Suppressor macrophage treated with lipopolysaccharide for 1 hour (primary cell): ENCODE results near the gene MPPED2.

Source experiments
- DNase-seq, 3 donors: peaks; one replicate each; pipeline ENCODE4 v3.0.0-alpha.2; 2020 to 2022

Gene MPPED2

DNA sequence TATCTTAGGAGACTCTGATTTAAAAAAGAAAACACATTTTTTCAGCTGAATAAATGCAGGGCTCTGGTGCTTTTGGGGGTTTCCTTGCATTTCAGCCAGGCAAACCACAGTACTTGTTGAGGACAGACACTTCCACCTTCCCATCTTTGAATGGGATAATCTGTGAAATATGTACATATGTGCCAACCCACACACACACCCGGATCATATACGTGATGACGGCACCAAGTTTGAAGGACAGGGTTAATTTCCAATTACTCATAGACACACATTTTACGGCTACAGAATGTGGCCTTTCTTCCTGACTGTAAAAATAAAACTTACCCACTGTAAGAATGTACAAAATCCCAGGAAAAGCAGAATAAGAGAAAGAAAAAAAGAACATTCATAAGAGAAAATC lies 104.4 kb downstream of the MPPED2 start:
- DNase-seq: no peak

DNA sequence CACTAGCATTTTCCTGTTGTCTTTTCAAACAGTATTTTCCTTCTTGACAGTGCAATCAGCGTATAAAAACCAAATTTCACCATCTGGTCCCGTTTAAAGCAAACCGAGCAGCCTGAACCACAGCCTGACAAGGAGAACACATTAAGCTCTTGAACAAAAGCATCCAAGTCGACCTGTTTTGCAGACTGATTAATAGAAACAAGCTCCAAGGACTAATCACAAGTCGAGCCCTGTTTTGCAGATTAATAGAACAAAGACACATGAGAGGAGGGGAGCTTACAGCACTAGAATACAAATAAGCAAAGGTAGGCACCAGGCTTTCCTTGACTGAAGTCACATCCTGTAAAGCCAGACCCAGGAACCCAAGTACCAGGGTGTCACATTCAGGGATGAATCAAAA lies 104.8 kb downstream of the MPPED2 start:
- DNase-seq: no peak

- DNase-seq: no peak
Observed at GRCh38 chr11:30479899-30480298, 106.3 kb downstream of the MPPED2 start.

GRCh38 chr11:30478923-30479322 lies 107.2 kb downstream of the MPPED2 start:
- DNase-seq: no peak

DNA sequence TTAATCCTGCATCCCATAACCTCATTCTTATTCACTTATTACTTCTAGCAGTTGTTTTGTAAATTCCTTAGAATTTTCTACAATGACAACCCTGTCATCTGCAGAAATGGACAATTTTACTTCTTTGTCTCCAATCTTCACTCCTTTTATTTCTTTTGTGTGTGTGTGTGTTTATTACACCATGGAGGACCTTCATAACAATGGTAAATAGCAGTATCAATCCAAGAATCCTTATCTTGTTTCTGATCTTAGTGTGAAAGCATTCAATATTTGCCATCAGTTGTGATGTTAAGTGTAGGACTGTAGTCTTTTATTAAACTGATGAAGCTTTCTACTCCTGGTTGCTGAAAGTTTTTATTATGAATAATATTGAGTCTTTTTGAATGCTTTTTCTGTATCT lies 109.1 kb downstream of the MPPED2 start:
- DNase-seq: no peak

DNA sequence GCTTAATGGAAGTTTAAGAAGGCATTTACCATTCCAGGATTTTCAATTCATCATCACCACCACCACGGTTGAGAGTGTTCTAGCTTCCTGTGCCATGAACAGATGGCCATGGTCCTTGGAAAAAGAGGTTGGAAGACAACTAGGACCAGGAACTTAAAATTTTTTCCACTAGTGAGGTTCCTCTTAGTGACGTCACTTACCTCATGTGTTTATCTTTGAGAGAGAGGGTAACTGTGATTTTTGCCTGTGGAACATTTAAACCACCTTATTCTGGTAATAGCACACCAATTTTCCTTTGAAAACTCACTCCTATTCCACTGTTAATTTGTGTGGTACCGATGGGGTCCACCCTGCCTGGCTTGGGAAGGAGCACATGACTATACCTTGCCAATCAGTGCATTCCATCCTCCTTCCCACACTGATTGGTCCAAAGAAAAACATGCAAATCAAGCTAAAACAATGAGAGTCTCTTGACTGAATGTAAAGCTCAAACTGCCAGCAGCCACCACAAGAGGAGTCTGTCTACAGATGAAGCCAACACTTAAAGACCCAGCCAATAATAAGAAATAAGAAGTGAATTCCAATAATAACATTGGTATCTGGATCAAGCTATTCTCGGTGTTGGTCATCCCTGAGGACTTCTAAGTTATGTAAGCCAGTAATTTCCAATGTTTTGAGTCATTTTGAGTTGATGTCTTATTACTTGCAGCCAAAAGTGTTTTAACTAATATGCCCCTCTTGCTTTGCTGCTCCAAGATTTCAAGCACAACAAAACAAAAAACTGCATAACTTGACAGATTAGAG lies 111.8 kb downstream of the MPPED2 start:
- no peak for DNase-seq

DNA sequence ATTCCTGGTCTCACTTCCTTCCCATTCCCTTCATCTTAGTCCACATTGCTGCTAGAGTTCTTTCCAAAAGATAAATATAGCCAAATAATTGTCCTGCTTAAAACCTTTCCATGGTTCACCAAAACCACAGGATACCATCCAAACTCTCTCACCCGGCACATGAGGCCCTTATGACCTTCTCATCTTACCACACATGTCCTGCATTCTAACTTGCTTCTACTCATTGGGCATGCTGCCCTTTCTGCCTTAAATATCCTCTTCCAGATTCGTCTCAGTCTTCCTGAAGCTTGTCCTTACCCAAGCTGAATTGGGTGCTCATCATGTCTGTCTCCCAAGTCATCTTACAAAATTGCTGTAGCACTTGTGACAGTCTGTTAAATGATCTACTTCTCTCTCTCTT lies 114.9 kb downstream of the MPPED2 start:
- DNase-seq: no peak

DNA sequence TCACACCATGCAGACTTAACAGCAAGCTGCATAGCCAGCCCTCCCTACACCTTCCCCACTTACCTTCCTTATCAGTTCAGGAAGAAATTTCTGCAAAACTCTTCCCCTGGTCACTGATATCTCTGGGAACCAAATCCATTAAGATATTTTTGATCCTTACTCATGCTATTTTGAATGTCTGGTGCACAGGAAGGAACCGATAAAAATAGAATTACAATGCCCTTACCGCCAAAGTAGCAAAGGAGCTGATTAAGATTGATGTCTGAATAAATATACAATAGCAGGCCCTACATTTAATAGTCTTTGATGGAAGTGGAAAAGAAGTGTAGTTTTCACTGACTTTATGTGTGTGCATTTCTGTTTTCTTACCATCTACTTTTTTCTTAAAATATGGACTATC lies 117.3 kb downstream of the MPPED2 start:
- no peak for DNase-seq

GRCh38 chr11:30467176-30467575 lies 119.0 kb downstream of the MPPED2 start:
- no peak for DNase-seq

- no peak for DNase-seq
Observed at GRCh38 chr11:30465623-30466022, 120.5 kb downstream of the MPPED2 start.

DNA sequence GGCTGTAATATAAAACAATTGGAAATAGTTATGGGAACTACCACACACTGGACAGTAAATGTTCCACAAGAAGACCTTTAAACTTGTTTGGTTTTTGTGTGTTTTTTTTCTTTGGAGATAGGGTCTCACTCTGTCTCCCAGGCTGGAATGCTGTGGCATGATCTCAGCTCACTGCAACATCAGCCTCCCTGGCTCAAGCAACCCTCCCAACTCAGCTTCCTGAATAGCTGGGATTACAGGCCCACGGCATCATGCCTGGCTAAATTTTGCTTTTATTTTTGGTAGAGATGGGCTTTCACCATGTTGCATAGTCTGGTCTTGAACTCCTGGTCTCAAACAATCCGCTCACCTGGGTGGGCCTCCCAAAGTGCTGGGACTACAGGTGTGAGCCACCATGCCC lies 121.0 kb downstream of the MPPED2 start:
- no peak for DNase-seq

GRCh38 chr11:30463266-30463665 lies 122.9 kb downstream of the MPPED2 start:
- no peak for DNase-seq

- no peak for DNase-seq
Observed at GRCh38 chr11:30462421-30462820, 123.7 kb downstream of the MPPED2 start.

DNA sequence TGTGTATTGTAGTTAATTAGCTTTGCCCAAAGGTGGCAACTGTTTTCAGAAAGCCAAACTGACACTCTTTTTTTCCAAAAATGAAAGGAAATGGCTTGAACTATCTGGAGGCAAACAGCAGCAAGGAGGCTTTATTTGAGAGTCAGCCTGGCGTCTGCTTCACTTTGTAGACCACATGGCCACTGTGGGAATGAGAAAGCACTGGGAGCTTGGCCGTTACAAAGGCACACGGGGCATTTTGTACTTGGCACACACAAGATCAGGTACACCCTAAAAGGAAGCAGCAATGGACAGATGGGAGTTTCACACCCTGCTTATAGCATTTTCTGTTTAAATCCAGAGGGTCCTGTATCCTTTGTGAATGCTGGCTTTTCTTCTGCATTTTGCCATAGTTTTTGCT lies 126.3 kb downstream of the MPPED2 start:
- DNase-seq: no peak

- no peak for DNase-seq
Observed at GRCh38 chr11:30459306-30459705, 126.8 kb downstream of the MPPED2 start.

GRCh38 chr11:30458541-30458940 lies 127.6 kb downstream of the MPPED2 start:
- DNase-seq: no peak

DNA sequence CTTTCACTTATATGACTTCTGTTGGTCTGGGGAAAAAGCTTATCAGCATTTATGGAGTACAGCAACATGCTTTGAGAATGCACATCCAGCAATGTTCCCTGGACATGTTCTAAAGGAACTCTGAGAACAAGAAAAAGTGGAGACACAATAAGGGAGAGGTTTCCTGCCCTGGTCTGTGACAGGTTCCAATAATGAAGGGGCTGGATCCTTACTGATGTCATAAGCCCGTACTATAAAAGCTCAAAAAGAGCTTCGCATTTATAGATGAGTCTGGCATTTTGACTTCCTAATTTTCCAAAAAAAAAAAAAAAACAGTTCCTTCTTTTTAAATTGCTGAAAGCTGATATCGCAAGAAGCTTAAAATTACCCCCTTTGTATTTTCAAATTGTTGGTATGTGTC lies 129.1 kb downstream of the MPPED2 start:
- peak; percentile 22 to 64 (median 60) for DNase-seq

DNA sequence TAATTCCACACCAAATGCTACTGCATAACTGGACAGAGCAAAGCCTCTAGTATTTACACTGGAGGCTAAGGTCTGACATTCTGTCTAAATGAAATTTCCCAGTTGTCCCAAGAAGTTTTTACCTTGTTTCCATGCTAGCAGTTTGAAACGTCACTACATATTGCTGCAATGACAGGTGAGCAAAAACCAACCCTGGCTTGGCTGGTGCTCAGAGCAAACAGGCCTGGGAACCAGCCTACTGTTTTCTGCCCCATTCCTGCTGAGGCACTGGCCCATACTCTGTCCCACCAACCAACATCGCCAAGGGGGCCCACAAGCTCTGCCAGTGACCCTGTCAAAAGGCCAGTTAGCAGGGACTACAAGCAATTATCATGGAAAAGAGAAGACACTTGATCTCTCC lies 131.1 kb downstream of the MPPED2 start:
- no peak for DNase-seq

DNA sequence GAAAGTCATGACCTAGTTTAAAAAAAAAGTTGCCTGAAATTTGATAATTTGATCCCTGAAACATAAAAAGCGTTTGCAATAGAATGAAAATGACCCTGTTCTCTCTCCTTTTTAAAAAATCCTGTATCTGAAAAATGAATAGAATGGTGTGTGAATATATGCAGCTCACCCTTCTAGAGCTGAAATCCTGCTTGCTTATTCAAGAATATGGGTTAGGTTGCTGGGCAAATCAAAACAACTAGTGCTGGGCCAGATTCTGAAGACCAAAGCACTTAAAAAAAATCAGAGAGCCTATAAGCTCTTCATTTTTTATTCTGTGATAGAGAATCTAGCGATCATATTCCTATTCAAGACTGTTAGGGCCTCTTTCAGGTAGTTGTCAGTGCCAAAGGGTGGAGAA lies 131.6 kb downstream of the MPPED2 start:
- no peak for DNase-seq

- peak in 1 of 3 donors; percentile 54 for DNase-seq
Observed at GRCh38 chr11:30454111-30454510, 132.0 kb downstream of the MPPED2 start.

DNA sequence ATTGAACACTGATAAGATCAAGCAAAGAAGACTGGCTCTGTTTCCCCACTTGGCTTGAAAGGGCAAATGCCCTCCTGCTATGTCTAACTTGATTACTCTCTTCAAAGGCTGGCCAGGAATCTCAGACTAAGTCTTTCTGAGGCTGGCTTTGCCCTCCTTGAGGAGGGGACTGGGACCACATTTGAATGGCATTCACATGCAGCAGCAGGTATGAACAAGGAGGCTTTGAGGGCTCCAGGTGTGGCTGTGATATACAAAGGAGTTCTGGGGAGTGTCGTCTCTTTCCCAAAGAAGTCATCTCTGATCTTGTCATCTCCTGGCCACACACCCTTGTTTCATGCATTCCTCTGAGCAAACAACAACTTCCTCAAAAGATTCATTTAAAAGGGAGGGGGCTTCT lies 132.4 kb downstream of the MPPED2 start:
- DNase-seq: no peak

DNA sequence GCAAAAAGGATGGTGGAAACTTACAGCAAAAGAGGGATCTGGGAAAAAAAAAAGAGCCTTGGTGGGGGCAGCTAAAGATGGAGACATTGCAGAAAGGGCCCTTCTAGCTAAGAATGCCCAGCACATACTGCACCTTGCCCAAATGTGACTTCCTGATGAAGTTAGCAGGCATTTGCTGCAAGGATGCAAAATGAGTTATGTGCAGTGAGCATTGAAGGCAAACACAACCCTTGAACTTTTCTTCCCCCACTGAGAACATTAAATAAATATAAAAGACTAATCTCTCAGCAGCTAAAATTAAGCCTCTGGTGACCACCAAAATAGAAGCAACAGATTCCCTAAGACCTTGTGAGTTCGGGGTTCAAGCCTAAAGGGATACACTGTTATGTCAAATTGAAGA lies 133.3 kb downstream of the MPPED2 start:
- DNase-seq: no peak

GRCh38 chr11:30452114-30452513 lies 134.0 kb downstream of the MPPED2 start:
- no peak for DNase-seq

DNA sequence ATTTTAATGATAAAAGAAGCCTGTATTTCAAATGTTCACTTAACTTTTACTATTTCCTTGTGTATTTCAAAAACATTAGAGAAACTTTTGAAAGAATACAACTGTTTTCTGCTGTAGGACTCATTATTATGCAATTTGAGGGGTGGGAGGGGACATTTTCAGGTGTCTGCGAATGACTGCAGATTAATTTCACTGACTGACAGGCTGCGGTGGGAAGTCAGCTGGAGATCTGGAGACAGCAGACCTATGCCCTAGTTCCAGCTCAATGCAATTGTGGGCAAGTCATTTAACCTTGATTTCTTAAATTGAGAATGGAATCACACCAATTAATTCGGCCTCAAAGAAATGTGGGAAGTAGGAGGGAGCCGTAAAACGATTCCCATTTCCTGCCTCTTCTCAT lies 134.5 kb downstream of the MPPED2 start:
- no peak for DNase-seq

GRCh38 chr11:30451167-30451566 lies 135.0 kb downstream of the MPPED2 start:
- DNase-seq: no peak
